Central memory CD8-positive, alpha-beta T cell (primary cell): ENCODE data around the gene NR6A1.

Source experiments
- ATAC-seq: fragments of 150-1000 bp; cut with Tn5 transposase; replicated peaks from 2 replicates; pipeline ENCODE4 v1.10.0; 2022; ENCODE audit warnings: mild to moderate bottlenecking, moderate FRiP score, moderate number of reproducible peaks; ENCODE audit not compliant: poor library complexity, severe bottlenecking; ENCODE audit errors: extremely low read depth
- DNase-seq, 2 donors: peaks; one replicate each; pipeline ENCODE4 v3.0.0; 2021; ENCODE audit warnings: low spot score in 2 of 2
- H3K27ac Mint-ChIP-seq: one replicate; pipeline ENCODE4 v1.8.0; 2022; ENCODE audit warnings: low read depth, mild to moderate bottlenecking, moderate library complexity, mixed read lengths
- H3K27me3 Mint-ChIP-seq: one replicate; pipeline ENCODE4 v1.8.0; 2022; ENCODE audit warnings: mixed read lengths
- H3K36me3 Mint-ChIP-seq: one replicate; pipeline ENCODE4 v1.8.0; 2022; ENCODE audit warnings: mild to moderate bottlenecking, moderate library complexity, mixed read lengths; ENCODE audit not compliant: insufficient read depth
- H3K4me1 Mint-ChIP-seq: one replicate; pipeline ENCODE4 v1.8.0; 2022; ENCODE audit warnings: mixed read lengths
- H3K4me3 Mint-ChIP-seq: one replicate; pipeline ENCODE4 v1.8.0; 2022; ENCODE audit warnings: mild to moderate bottlenecking, moderate library complexity, mixed read lengths
- H3K9me3 Mint-ChIP-seq: one replicate; pipeline ENCODE4 v1.8.0; 2022; ENCODE audit warnings: mixed read lengths

Gene NR6A1

DNA sequence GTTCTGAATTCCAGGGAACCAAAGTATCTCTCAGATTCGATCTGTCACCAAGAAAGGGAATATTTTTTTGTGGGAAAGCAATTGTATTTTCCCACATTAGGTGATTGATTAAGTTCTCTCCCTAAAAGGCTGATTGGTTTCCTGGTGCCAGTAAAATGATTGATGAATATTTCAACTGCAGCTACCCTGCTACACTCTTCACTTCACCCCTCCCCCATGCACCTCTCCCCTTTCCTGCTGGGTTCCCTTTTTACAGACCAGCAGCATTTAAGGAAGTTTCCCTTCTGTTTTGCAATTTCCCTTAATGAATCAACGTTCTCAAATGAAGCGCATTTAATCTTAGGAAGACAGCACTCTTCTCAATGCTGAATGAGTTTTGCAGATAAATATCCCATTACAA, 13.1 kb downstream of the NR6A1 start:
- peaks cover 94% of the 10 kb centered on the region for H3K27me3 Mint-ChIP-seq
- no peak for DNase-seq
- H3K36me3 Mint-ChIP-seq, result no peaks in the 10 kb centered on the region
- no peaks in the 10 kb centered on the region for H3K9me3 Mint-ChIP-seq
- no peaks in the 10 kb centered on the region for H3K4me1 Mint-ChIP-seq
- no peak overlapping the region for H3K4me3 Mint-ChIP-seq
- H3K27ac Mint-ChIP-seq, result no peak overlapping the region
- ATAC-seq, result no peak

DNA sequence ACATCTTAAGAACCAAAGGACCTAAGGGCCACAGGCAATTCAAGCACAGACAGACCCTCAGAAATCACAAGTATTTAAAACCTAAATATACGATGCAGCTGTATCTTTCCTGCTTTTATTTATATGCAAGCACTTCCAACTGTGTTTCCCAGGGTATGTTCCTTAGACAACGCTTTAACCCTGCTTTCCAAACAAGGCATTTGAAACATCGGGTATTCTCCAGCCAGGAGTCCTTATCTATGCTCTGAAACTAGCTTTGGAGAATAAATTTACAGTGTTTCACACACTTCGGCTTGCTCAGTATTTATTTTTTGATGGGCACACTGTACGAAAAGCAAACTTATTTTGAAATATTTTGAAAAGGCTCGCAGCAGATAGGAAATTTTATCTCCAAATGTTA, 13.5 kb downstream of the NR6A1 start:
- no peak for ATAC-seq
- peaks cover 89% of the 10 kb centered on the region for H3K27me3 Mint-ChIP-seq
- no peak overlapping the region for H3K27ac Mint-ChIP-seq
- H3K9me3 Mint-ChIP-seq, result no peaks in the 10 kb centered on the region
- H3K4me1 Mint-ChIP-seq, result no peaks in the 10 kb centered on the region
- no peak for DNase-seq
- no peaks in the 10 kb centered on the region for H3K36me3 Mint-ChIP-seq
- no peak overlapping the region for H3K4me3 Mint-ChIP-seq

- DNase-seq (no peak), ATAC-seq (no peak)
- peaks cover 76% of the 10 kb centered on the region for H3K27me3 Mint-ChIP-seq
- no peak overlapping the region for H3K27ac Mint-ChIP-seq
- H3K4me3 Mint-ChIP-seq, result no peak overlapping the region
- H3K36me3 Mint-ChIP-seq, result no peaks in the 10 kb centered on the region
- H3K4me1 Mint-ChIP-seq, result no peaks in the 10 kb centered on the region
- no peaks in the 10 kb centered on the region for H3K9me3 Mint-ChIP-seq
Measured at GRCh38 chr9:124756011-124756410, 15.1 kb downstream of the NR6A1 start.

- H3K27ac Mint-ChIP-seq, result no peak overlapping the region
- no peak overlapping the region for H3K4me3 Mint-ChIP-seq
- DNase-seq (no peak), ATAC-seq (no peak)
- no peaks in the 10 kb centered on the region for H3K4me1 Mint-ChIP-seq
- no peaks in the 10 kb centered on the region for H3K36me3 Mint-ChIP-seq
- H3K9me3 Mint-ChIP-seq, result no peaks in the 10 kb centered on the region
- peaks cover 76% of the 10 kb centered on the region for H3K27me3 Mint-ChIP-seq
Measured at GRCh38 chr9:124755061-124755460, 16.1 kb downstream of the NR6A1 start.

DNA sequence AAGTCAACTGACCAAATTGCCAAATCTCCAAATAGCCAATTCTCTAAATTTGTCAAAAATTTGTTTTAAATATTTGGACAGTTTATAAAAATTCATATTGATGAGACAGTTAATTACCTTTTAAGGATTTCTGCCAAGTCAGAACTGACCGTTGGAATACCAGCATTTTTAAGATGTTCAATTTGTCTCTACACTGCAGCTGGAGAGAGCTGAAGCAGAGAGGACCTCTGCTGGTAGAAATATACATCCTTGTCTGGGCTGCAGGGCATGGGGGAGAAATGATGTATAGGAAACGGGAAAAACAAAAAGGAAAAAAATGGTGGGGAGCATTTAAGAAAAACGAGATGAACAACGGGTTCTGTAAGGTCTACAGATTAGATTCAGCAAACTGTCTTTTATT, 16.8 kb downstream of the NR6A1 start:
- ATAC-seq (no peak), DNase-seq (no peak)
- Mint-ChIP-seq H3K4me3 (no peak overlapping the region), H3K4me1 (no peaks in the 10 kb centered on the region), H3K27ac (no peak overlapping the region), H3K27me3 (peaks cover 76% of the 10 kb centered on the region), H3K9me3 (no peaks in the 10 kb centered on the region), H3K36me3 (no peaks in the 10 kb centered on the region)

DNA sequence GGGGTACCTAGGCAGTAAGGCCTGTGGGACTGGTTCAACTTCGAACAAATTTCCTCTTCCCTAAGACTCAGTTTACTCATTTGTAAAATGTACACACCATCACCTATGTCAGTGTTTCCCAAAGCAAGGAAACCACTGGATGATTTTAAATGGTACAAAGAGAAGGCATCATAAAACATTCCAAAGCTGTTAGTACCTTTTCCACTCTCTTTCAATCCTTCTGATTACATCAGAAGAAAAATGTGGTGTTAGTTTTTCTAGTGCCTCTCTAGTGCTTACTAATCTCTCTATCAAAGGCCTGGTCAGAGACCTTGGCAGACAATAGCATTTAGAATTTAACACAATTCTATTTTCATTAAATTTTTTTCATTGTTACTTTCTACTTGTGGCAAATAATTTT, 18.1 kb downstream of the NR6A1 start:
- H3K27ac Mint-ChIP-seq, result no peak overlapping the region
- H3K36me3 Mint-ChIP-seq, result no peaks in the 10 kb centered on the region
- H3K4me1 Mint-ChIP-seq, result no peaks in the 10 kb centered on the region
- H3K27me3 Mint-ChIP-seq, result peaks cover 66% of the 10 kb centered on the region
- DNase-seq (no peak), ATAC-seq (no peak)
- H3K9me3 Mint-ChIP-seq, result no peaks in the 10 kb centered on the region
- H3K4me3 Mint-ChIP-seq, result no peak overlapping the region

- H3K36me3 Mint-ChIP-seq, result no peaks in the 10 kb centered on the region
- no peaks in the 10 kb centered on the region for H3K9me3 Mint-ChIP-seq
- no peak overlapping the region for H3K27ac Mint-ChIP-seq
- DNase-seq, result no peak
- peaks cover 41% of the 10 kb centered on the region for H3K27me3 Mint-ChIP-seq
- H3K4me3 Mint-ChIP-seq, result no peak overlapping the region
- no peaks in the 10 kb centered on the region for H3K4me1 Mint-ChIP-seq
- ATAC-seq, result no peak
Measured at GRCh38 chr9:124749781-124750180, 21.3 kb downstream of the NR6A1 start.

DNA sequence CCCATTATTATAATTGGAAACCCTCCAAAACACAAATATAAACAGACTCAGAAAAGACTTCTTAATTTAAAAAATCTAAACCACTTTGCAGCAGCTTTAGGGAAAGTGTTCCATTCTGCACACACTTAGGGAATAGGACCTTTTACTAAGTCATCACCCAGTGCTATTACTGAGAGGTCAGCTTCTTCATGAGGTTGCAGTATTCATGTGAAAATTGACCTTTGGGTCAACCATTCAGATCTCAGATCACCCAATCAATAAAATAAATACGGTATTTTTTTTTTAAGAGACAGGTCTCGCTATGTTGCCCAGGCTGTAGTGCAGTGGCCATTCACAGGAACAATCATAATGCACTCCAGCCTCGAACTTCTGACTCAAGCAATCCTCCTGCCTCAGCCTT, 21.8 kb downstream of the NR6A1 start:
- H3K4me1 Mint-ChIP-seq, result no peaks in the 10 kb centered on the region

GRCh38 chr9:124747065-124747464, 24.0 kb downstream of the NR6A1 start:
- H3K27me3 Mint-ChIP-seq, result peaks cover 31% of the 10 kb centered on the region
- H3K36me3 Mint-ChIP-seq, result no peaks in the 10 kb centered on the region
- no peak overlapping the region for H3K27ac Mint-ChIP-seq
- DNase-seq (no peak), ATAC-seq (no peak)
- no peaks in the 10 kb centered on the region for H3K4me1 Mint-ChIP-seq
- no peaks in the 10 kb centered on the region for H3K9me3 Mint-ChIP-seq
- H3K4me3 Mint-ChIP-seq, result no peak overlapping the region

More for the DNA sequence above, 21.8 kb downstream of the NR6A1 start:
- H3K9me3 Mint-ChIP-seq, result no peaks in the 10 kb centered on the region
- no peaks in the 10 kb centered on the region for H3K36me3 Mint-ChIP-seq
- no peak overlapping the region for H3K4me3 Mint-ChIP-seq
- ATAC-seq (no peak), DNase-seq (no peak)
- H3K27me3 Mint-ChIP-seq, result peaks cover 37% of the 10 kb centered on the region
- no peak overlapping the region for H3K27ac Mint-ChIP-seq

- DNase-seq (no peak), ATAC-seq (no peak)
- H3K27ac Mint-ChIP-seq, result no peak overlapping the region
Measured at GRCh38 chr9:124743686-124744348, 27.3 kb downstream of the NR6A1 start.

DNA sequence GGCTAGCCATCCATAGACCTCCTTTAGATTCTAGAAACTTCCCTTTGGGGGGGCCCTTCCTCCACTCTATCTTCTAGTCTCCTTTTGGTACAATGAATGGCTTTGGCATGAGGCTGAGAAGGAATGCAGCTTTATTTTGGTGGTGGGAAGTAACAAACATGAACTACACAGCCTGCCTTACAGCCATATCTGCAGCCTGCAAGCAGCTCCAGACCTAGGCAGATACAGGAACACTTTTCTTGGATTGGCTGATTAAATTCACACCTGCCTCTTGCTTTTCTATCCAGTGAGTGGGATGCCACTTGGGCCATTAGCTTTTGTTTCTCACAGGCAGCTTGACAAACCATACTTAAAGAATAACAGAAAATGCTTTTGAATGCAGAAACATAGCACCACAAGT, 28.2 kb downstream of the NR6A1 start:
- Mint-ChIP-seq H3K36me3 (no peaks in the 10 kb centered on the region), H3K27ac (no peak overlapping the region), H3K4me3 (no peak overlapping the region), H3K9me3 (no peaks in the 10 kb centered on the region), H3K27me3 (peaks cover 17% of the 10 kb centered on the region), H3K4me1 (no peaks in the 10 kb centered on the region)
- ATAC-seq (no peak), DNase-seq (no peak)

More at GRCh38 chr9:124743686-124744348, 27.3 kb downstream of the NR6A1 start:
- no peaks in the 10 kb centered on the region for H3K9me3 Mint-ChIP-seq
- H3K36me3 Mint-ChIP-seq, result no peaks in the 10 kb centered on the region
- peaks cover 20% of the 10 kb centered on the region for H3K27me3 Mint-ChIP-seq
- no peaks in the 10 kb centered on the region for H3K4me1 Mint-ChIP-seq
- no peak overlapping the region for H3K4me3 Mint-ChIP-seq

DNA sequence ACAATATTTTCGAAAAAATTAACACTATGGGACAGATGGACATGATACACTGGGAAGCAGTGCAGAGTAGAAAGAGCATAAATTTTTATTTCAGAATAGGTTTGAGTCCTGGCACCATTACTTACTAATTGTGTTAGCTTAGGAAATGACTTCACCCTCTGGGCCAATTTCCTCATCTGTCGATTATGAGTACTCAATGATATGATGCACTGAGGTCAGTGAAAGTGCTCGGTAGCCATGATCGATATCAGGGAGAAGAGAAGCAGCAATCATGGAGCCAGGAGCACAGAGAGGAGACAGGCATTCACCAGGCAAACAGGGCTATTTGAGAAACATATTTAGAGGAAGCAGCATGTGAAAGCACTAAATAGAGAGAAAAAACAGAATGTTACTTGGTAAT, 29.4 kb downstream of the NR6A1 start:
- H3K9me3 Mint-ChIP-seq, result no peaks in the 10 kb centered on the region
- no peaks in the 10 kb centered on the region for H3K36me3 Mint-ChIP-seq
- no peak overlapping the region for H3K4me3 Mint-ChIP-seq
- peaks cover 10% of the 10 kb centered on the region for H3K27me3 Mint-ChIP-seq
- DNase-seq (no peak), ATAC-seq (no peak)
- no peak overlapping the region for H3K27ac Mint-ChIP-seq
- H3K4me1 Mint-ChIP-seq, result no peaks in the 10 kb centered on the region

- no peak for DNase-seq
- Mint-ChIP-seq H3K27me3 (peaks cover 10% of the 10 kb centered on the region), H3K36me3 (no peaks in the 10 kb centered on the region), H3K4me1 (no peaks in the 10 kb centered on the region), H3K4me3 (no peak overlapping the region), H3K27ac (no peak overlapping the region), H3K9me3 (no peaks in the 10 kb centered on the region)
- no peak for ATAC-seq
Measured at GRCh38 chr9:124741149-124741548, 30.0 kb downstream of the NR6A1 start.
